Thoracic aorta (tissue), 2 donors: ENCODE results near the gene SYK. TPM values are rescaled to one million over a fixed set of nuclear protein-coding genes. Genes with fewer than 3 reads are reported as not detected.

Experiments
- ATAC-seq: fragments of 150-250 bp; one replicate; pipeline ENCODE4 v1.8.0; 2017; ENCODE audit warnings: low read depth; ENCODE audit not compliant: insufficient number of reproducible peaks, low FRiP score
- DNase-seq: peaks from one replicate; pipeline ENCODE4 v3.0.0-alpha.2; 2020; ENCODE audit warnings: low spot score
- H3K27ac ChIP-seq, 2 donors: fragments of 200-600 bp; sonication (generic); 1 replicate in 1 of 2; 2 replicates in 1 of 2; pipeline ENCODE4 v1.5.1; 2016; ENCODE audit warnings: mild to moderate bottlenecking in 2 of 2, moderate library complexity in 2 of 2
- H3K27me3 ChIP-seq: fragments of 200-600 bp; sonication (generic); replicated peaks from 2 replicates; pipeline ENCODE4 v1.6.0; 2016; ENCODE audit warnings: mild to moderate bottlenecking; ENCODE audit not compliant: insufficient read depth
- H3K36me3 ChIP-seq: fragments of 200-600 bp; sonication (generic); one replicate; pipeline ENCODE4 v1.5.1; 2016
- H3K4me1 ChIP-seq, 2 donors: fragments of 200-600 bp; sonication (generic); 1 replicate in 1 of 2; 2 replicates in 1 of 2; pipeline versions ENCODE4 v1.5.1 to v1.6.0; 2016; ENCODE audit warnings: low read depth in 2 of 2, mild to moderate bottlenecking in 1 of 2; ENCODE audit not compliant: control insufficient read depth in 1 of 2
- H3K4me3 ChIP-seq: fragments of 200-600 bp; sonication (generic); 2 replicates; pipeline ENCODE4 v1.5.1; 2016; ENCODE audit warnings: mild to moderate bottlenecking
- H3K9me3 ChIP-seq: fragments of 200-600 bp; sonication (generic); 2 replicates; pipeline ENCODE4 v1.5.1; 2016
- CTCF ChIP-seq: fragments of 200-600 bp; sonication (generic); IDR thresholded peaks from one replicate; pipeline ENCODE4 v1.5.1; 2019; ENCODE audit warnings: antibody characterized with exemption
- total RNA-seq, 2 donors: library from RNA; depleted of rRNA; stranded (reverse); fragments of >200 nt; gene quantifications; one replicate each; pipeline versions ENCODE4 v1.1.0 to v1.2.3, GENCODE V29; 2016

SYK gene
- total RNA-seq, 2 donors from 2014 or later, result 18.1 to 23.3 TPM

DNA sequence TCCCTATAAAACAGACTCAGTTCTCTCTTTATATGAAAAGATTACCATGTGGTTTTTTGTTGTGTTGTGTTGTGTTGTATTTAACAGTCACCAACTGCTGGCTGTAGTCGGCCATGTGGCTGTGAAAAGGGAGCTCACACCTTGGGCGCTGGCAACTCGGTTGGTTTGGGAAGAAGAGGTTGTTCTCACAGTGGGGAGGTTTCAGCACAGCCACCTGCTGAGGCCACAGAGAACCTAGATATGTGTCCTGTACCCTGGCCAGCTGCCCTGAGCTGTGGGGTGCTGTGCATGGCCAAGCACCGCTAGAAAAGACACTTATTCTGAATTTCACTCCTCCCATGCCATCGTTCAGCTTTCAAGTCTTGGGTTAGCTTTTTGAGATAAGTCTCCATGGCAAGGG lies 58.8 kb downstream of the SYK start:
- Histone ChIP-seq H3K36me3 (no peaks in the 10 kb centered on the region), H3K4me1 (no peaks in the 10 kb centered on the region), H3K9me3 (no peaks in the 10 kb centered on the region), H3K27ac (no peak overlapping the region), H3K27me3 (no peaks in the 10 kb centered on the region), H3K4me3 (no peak overlapping the region)
- TF ChIP-seq CTCF, result no peak
- no peak for ATAC-seq
- DNase-seq, result no peak

- Histone ChIP-seq H3K4me3 (no peak overlapping the region), H3K9me3 (no peaks in the 10 kb centered on the region), H3K27me3 (no peaks in the 10 kb centered on the region), H3K36me3 (no peaks in the 10 kb centered on the region), H3K27ac (no peak overlapping the region), H3K4me1 (no peaks in the 10 kb centered on the region)
- ATAC-seq (no peak), DNase-seq (no peak)
- no peak for TF ChIP-seq CTCF
These were observed 59.2 kb downstream of the SYK start for GRCh38 chr9:90860826-90861225.

GRCh38 chr9:90861380-90861779 lies 59.8 kb downstream of the SYK start:
- TF ChIP-seq CTCF, result no peak
- DNase-seq (no peak), ATAC-seq (no peak)
- H3K27ac ChIP-seq, result no peak overlapping the region
- H3K4me1 ChIP-seq, result no peaks in the 10 kb centered on the region
- H3K4me3 ChIP-seq, result no peak overlapping the region
- H3K36me3 ChIP-seq, result no peaks in the 10 kb centered on the region
- H3K9me3 ChIP-seq, result no peaks in the 10 kb centered on the region
- no peaks in the 10 kb centered on the region for H3K27me3 ChIP-seq

- DNase-seq, result no peak
- H3K27ac ChIP-seq, result no peak overlapping the region
- TF ChIP-seq CTCF, result no peak
- no peaks in the 10 kb centered on the region for H3K36me3 ChIP-seq
- no peak overlapping the region for H3K4me3 ChIP-seq
- no peaks in the 10 kb centered on the region for H3K4me1 ChIP-seq
- no peak for ATAC-seq
- no peaks in the 10 kb centered on the region for H3K27me3 ChIP-seq
- no peaks in the 10 kb centered on the region for H3K9me3 ChIP-seq
These were observed 60.5 kb downstream of the SYK start for GRCh38 chr9:90861826-90862740.

- no peaks in the 10 kb centered on the region for H3K9me3 ChIP-seq
- no peak overlapping the region for H3K27ac ChIP-seq
- H3K4me1 ChIP-seq, result no peaks in the 10 kb centered on the region
- H3K27me3 ChIP-seq, result no peaks in the 10 kb centered on the region
- no peak for DNase-seq
- TF ChIP-seq CTCF, result no peak
- no peak overlapping the region for H3K4me3 ChIP-seq
- no peaks in the 10 kb centered on the region for H3K36me3 ChIP-seq
- ATAC-seq, result no peak
These were observed 63.2 kb downstream of the SYK start for GRCh38 chr9:90864779-90865178.
